Panc1 (cell line): ENCODE data around the gene RGL4.

Experiments used
- POLR2AphosphoS5 ChIP-seq: IDR thresholded peaks from 2 replicates; pipeline ENCODE4 v1.6.1; 2012; ENCODE audit warnings: mild to moderate bottlenecking, low read depth, low read length, moderate library complexity
- TCF7L2 ChIP-seq: IDR thresholded peaks from 2 replicates; pipeline ENCODE4 v1.6.1; 2011; ENCODE audit warnings: mild to moderate bottlenecking, low read depth, low read length, inconsistent platforms
- TF ChIP-seq, protein P1 (sequence below): fragments of 450-650 bp; IDR thresholded peaks from 2 replicates; pipeline ENCODE4 v1.5.1; 2017; ENCODE audit warnings: mild to moderate bottlenecking

- TF ChIP-seq, protein P1, sequence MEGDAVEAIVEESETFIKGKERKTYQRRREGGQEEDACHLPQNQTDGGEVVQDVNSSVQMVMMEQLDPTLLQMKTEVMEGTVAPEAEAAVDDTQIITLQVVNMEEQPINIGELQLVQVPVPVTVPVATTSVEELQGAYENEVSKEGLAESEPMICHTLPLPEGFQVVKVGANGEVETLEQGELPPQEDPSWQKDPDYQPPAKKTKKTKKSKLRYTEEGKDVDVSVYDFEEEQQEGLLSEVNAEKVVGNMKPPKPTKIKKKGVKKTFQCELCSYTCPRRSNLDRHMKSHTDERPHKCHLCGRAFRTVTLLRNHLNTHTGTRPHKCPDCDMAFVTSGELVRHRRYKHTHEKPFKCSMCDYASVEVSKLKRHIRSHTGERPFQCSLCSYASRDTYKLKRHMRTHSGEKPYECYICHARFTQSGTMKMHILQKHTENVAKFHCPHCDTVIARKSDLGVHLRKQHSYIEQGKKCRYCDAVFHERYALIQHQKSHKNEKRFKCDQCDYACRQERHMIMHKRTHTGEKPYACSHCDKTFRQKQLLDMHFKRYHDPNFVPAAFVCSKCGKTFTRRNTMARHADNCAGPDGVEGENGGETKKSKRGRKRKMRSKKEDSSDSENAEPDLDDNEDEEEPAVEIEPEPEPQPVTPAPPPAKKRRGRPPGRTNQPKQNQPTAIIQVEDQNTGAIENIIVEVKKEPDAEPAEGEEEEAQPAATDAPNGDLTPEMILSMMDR = no peak
- TF ChIP-seq POLR2AphosphoS5 = no peak
- TF ChIP-seq TCF7L2 = no peak
Measured at GRCh38 chr22:23695141-23695540, 4.3 kb downstream of the RGL4 start.
